NCI-H1105 (cell line): ENCODE results near the gene DND1.
"Not testable (repeated sequence)": the region's sequence is repeated elsewhere in the genome, so short reads cannot be mapped to it uniquely, and the experiment has no call there.

Experiments used
- DNase-seq: peaks from one replicate; lab custom pipeline; 2025; lab: John Stamatoyannopoulos, UW

DND1 gene

GRCh38 chr5:140630292-140631035 lies 42.9 kb downstream of the DND1 start:
- DNase-seq: no peak

DNA sequence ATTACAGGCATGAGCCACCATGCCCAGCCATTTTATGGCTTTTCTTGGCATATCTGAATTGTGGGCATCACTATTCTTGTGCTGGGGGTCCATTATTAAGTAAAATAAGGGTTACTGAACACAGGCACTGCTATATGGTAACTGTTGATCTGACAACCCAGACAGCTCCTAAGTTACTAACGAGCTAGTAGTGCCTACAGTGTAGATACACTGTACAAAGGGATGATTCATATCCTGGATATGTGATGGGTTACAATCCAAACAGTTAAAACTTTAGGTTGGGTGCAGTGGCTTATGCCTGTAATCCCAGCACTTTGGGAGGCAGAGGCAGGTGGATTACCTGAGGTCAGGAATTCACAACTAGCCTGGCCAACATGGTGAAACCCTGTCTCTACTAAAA lies 44.7 kb downstream of the DND1 start:
- DNase-seq: no peak

DNA sequence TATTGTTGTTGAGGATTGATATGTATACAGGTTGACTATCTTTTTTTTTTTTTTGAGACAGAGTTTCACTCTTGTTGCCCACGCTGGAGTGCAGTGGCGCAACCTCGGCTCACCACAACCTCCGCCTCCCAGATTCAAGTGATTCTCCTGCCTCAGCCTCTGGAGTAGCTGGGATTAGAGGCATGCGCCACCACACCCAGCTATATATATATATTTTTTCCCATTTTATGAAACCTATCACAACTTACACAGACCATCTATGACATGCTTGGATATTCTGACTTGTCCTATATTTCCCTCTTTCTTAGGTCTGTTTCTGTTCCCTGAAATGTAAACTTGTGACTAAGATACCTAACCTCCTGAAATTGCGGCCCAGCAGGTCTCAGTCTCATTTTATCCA lies 45.4 kb downstream of the DND1 start:
- no peak for DNase-seq

- not testable (repeated sequence) for DNase-seq
Measured at GRCh38 chr5:140624886-140625285, 48.5 kb downstream of the DND1 start.

GRCh38 chr5:140623061-140623460 lies 50.3 kb downstream of the DND1 start:
- not testable (repeated sequence) for DNase-seq

DNA sequence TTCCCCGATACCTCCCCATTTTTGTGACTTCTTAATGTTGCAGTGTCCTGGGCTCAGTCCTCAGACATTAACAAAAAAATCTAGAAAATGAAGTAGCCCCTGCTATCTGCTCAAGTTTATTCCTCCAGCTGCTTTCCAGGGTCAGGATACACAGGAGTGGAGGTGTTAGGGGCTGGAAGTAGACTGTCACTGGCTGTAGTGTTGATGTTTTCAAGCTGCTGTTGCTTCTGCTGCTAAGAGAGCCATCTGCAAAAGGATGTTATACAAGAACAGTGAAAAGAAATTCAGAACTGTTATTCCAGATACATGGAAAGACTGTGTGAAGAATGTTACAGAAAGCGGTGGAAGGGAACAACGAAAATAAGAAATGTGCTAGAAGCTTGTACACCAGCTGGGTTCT lies 51.1 kb downstream of the DND1 start:
- no peak for DNase-seq
